Dendritic cell treated with granulocyte-macrophage colony-stimulating factor and Interleukin-4, amounts not matched to agents 40 ng/mL and 50 ng/mL, for 4 days (primary cell): ENCODE measurements around the gene ANXA2.
"Not testable (repeated sequence)": the region's sequence is repeated elsewhere in the genome, so short reads cannot be mapped to it uniquely, and the experiment has no call there.

ENCODE experiments used
- H3K27ac Mint-ChIP-seq: one replicate; pipeline ENCODE4 v1.8.0; 2022; ENCODE audit warnings: mild to moderate bottlenecking, mixed read lengths
- H3K27me3 Mint-ChIP-seq: one replicate; pipeline ENCODE4 v1.8.0; 2022; ENCODE audit warnings: mild to moderate bottlenecking, mixed read lengths
- H3K36me3 Mint-ChIP-seq: one replicate; pipeline ENCODE4 v1.8.0; 2022; ENCODE audit warnings: low read depth, mixed read lengths
- H3K4me1 Mint-ChIP-seq: one replicate; pipeline ENCODE4 v1.8.0; 2022; ENCODE audit warnings: low read depth, mixed read lengths
- H3K4me3 Mint-ChIP-seq: one replicate; pipeline ENCODE4 v1.8.0; 2022; ENCODE audit warnings: mild to moderate bottlenecking, moderate library complexity, mixed read lengths
- H3K9me3 Mint-ChIP-seq: one replicate; pipeline ENCODE4 v1.8.0; 2022; ENCODE audit warnings: mixed read lengths
- intact Hi-C: fragments of 100-400 bp; cut with micrococcal nuclease; formaldehyde crosslinking; loops from one replicate; pipeline ENCODE4 v1.15.0; 2022

The ANXA2 gene

DNA sequence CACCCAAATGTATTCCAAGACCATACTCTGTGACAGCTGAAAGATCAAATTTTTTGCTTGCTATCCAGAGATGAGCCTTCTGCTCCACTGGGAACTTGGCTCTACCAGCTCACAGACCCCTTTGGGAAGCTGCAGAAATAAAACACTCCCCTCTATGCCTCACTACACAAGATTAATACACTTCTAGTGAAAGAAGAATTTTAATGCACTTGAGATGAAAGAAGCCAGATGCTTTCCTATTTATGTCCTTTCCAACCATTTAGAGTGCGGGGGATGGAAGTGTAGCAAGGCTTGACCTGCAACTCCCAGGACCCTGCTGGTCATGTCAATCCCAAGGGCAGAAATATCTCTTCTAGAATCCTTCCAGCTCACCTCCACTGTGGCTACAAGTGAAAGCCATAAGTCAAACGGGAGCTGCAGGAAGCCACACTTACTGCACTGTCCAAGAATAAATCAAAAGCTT is 34.7 kb downstream of the ANXA2 start:
- Mint-ChIP-seq H3K36me3 (peaks cover 82% of the 10 kb centered on the region), H3K27ac (no peak overlapping the region), H3K4me3 (no peak overlapping the region), H3K9me3 (no peaks in the 10 kb centered on the region), H3K27me3 (no peaks in the 10 kb centered on the region), H3K4me1 (peaks cover 41% of the 10 kb centered on the region)
- intact Hi-C loops, result loop anchor here (5.0 kb wide), 2 partner anchors 34 to 84 kb away; partner anchors contain the start of gene ANXA2

DNA sequence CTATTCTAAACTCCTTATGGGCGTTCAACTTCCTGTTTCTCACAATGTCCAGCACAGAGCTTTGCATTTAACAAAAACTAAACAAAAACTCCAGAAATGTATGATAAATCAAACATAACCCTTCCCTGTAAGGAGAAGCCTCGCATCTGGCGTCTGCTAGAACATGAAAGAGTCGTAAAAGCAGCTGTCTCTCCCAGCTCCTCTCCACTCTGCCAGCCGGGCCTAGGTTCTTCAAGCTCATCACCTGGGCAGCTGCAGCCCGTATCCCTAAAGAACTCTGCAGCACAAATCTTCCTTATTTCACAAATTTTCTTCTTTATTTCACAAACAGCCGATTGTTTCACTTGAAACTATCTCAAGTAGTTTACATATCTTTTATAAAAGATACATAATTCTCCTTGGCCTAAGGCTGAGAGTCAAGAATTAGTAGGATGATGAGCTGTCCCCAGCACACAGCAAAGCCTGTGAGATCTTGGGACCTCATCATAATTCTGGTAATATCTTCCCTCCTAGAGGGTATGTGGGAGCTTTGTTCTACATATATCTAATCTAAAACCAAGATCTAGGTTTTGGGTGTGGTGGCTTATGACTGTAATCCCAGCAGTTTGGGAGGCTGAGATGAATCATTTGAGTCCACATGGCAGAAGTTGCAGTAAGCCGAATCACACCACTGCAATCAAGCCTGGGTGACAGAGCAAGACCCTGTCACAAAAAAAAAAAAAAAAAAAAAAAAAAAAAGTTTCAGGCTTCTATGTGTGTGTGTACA is 35.3 kb downstream of the ANXA2 start:
- Mint-ChIP-seq H3K9me3 (no peaks in the 10 kb centered on the region), H3K27ac (peak overlapping the region; percentile 63), H3K4me1 (peaks cover 41% of the 10 kb centered on the region), H3K36me3 (peaks cover 88% of the 10 kb centered on the region), H3K4me3 (no peak overlapping the region), H3K27me3 (no peaks in the 10 kb centered on the region)
- intact Hi-C loops, result loop anchor here (5.0 kb wide), 2 partner anchors 35 to 85 kb away; partner anchors contain the start of gene ANXA2

DNA sequence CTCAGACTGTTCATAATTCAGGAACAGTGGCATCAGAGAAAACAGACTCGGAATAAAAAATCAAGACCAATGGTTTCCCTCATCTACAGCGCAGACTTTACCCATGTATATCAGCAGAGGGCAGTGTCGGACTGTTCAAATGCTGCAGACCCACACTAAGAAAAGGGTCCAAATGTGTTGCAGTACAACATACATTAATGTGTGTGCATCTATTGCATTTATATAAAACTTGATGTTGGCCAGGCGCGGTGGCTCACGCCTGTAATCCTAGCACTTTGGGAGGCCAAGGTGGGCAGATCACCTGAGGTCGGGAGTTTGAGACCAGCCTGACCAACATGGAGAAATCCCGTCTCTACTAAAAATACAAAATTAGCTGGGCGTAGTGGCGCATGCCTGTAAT is 38.0 kb downstream of the ANXA2 start:
- H3K4me3 Mint-ChIP-seq, H3K9me3 Mint-ChIP-seq, H3K27me3 Mint-ChIP-seq, H3K27ac Mint-ChIP-seq: not testable (repeated sequence)
- Mint-ChIP-seq H3K4me1 (peaks cover 43% of the 10 kb centered on the region), H3K36me3 (peaks cover 100% of the 10 kb centered on the region)
- intact Hi-C loops, result loop anchor here (5.0 kb wide), 2 partner anchors 38 to 88 kb away; partner anchors contain the start of gene ANXA2

DNA sequence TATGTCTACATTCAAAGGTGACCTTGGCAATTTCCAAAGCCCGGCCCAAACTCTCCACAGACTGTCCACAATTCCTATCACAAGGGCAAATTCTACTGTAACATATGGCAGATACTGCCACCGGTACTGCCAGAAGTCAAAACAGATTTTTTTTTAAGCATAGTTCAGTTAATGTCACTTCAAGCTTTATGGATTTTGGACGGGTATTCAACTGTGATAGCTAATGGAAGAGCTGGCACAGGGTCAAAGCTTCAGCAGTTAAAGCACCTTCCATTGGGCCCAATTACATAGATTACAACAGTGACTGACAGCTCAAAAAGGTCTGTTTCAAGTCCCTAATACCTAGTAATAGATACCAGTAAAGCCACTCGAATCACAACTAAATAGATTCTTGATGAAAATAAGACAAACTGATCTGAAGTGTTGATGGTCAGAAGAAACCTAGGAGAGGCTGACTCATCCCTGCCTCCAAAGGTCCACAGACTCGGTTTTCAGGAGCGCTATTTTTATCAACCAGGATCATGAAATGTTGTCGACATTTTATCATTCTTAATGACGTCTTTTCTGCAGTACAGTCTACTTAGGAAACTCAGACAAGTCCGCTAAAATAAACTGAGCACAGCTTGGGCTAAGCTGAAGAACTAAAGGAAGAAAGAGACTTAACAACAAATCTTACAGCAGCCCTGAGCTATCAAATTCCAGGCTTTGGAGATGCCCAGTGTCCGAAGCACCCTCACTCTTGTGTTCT is 38.7 kb downstream of the ANXA2 start:
- intact Hi-C loops, result no loop called here
- no peaks in the 10 kb centered on the region for H3K9me3 Mint-ChIP-seq
- no peaks in the 10 kb centered on the region for H3K27me3 Mint-ChIP-seq
- peaks cover 100% of the 10 kb centered on the region for H3K36me3 Mint-ChIP-seq
- H3K27ac Mint-ChIP-seq, result no peak overlapping the region
- no peak overlapping the region for H3K4me3 Mint-ChIP-seq
- H3K4me1 Mint-ChIP-seq, result peaks cover 44% of the 10 kb centered on the region

DNA sequence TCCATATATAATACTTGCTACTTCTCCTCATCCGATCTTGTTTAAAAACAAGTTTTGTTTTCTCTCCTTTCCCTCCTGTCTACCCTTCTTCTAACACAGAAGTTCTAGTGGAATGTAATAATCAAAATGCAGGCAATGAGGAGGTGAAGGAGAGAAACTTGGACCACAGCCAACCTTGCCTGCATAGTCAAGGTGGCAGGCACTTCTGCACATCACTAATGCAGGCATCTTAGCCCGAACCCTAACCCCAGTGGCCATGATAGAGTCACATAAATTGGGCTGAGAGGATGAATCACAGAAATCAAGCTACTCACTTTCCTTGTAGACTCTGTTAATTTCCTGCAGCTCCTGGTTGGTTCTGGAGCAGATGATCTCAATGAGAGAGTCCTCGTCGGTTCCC is 41.0 kb downstream of the ANXA2 start:
- H3K27ac Mint-ChIP-seq, result no peak overlapping the region
- peaks cover 8% of the 10 kb centered on the region for H3K9me3 Mint-ChIP-seq
- intact Hi-C loops, result no loop called here
- H3K36me3 Mint-ChIP-seq, result peaks cover 100% of the 10 kb centered on the region
- H3K27me3 Mint-ChIP-seq, result no peaks in the 10 kb centered on the region
- peaks cover 35% of the 10 kb centered on the region for H3K4me1 Mint-ChIP-seq
- no peak overlapping the region for H3K4me3 Mint-ChIP-seq

DNA sequence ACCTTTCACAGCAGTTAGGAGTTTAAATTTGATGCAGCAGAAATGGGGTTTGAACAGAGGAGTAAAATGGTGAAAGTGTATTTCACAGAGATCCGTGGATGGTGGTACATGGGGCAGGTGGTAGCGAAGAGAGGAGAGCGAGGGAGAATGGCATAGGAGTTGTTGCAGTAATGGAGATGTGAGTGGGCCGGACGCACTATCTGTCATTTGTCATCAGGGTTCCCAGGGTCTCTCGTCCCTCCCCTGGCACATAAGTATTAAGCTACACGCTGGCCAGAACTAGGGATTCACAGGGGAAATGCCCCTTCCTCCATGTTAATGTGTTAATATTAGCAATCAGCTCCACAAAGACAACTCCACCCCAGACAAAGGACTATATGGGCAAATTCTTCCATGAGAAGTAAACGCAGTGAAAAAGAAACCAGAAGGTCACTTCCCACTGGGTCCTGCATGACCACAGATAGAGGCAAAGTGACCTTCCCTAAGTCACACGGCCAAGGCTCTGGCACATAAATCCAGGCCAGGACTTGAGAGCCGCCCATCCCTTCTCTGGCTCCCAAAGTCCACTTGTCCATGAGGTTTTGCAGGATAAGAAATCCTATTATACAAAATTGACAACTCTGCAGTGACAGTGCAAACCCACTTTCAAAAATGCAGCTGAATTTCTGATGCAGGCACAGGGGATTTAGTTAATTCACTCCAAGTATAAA is 42.5 kb downstream of the ANXA2 start:
- intact Hi-C loops, result no loop called here
- H3K36me3 Mint-ChIP-seq, result peaks cover 100% of the 10 kb centered on the region
- peaks cover 17% of the 10 kb centered on the region for H3K9me3 Mint-ChIP-seq
- peaks cover 28% of the 10 kb centered on the region for H3K4me1 Mint-ChIP-seq
- H3K27ac Mint-ChIP-seq, result no peak overlapping the region
- H3K4me3 Mint-ChIP-seq, result no peak overlapping the region
- H3K27me3 Mint-ChIP-seq, result no peaks in the 10 kb centered on the region

DNA sequence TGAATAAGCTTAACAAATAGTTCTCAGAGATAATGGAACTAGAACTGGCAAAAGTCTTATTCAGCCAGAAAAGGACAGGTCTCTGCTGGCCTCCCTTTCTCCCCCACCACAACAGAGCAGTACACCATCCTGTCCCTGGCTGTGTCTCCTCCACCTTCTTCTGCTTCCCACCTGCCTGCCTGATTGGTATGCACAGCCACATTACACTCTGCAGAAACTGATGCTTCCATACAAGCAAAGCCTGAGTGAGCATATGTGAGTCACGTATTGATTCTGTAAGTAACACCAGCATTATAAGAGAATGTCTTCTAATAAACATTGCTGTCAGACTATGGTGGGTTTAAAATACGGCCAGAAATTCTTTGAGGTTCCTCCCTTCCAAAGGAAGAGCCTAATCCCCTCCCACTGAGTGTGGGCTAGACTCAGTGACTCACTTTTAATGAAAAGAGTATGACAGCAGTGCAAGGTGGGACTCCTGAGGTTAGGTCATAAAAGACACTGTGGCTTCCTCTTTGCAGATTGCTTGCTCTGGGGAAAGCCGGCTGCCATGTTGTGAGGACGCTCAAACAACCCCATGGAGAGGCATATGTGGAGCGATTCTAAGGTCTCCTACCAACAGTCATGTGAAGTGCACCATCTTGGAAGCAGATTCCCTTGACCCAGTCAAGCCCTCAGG is 44.4 kb downstream of the ANXA2 start:
- H3K4me1 Mint-ChIP-seq, result peaks cover 26% of the 10 kb centered on the region
- no peaks in the 10 kb centered on the region for H3K27me3 Mint-ChIP-seq
- no peak overlapping the region for H3K27ac Mint-ChIP-seq
- intact Hi-C loops, result no loop called here
- H3K4me3 Mint-ChIP-seq, result no peak overlapping the region
- H3K36me3 Mint-ChIP-seq, result peaks cover 99% of the 10 kb centered on the region
- H3K9me3 Mint-ChIP-seq, result peaks cover 20% of the 10 kb centered on the region

DNA sequence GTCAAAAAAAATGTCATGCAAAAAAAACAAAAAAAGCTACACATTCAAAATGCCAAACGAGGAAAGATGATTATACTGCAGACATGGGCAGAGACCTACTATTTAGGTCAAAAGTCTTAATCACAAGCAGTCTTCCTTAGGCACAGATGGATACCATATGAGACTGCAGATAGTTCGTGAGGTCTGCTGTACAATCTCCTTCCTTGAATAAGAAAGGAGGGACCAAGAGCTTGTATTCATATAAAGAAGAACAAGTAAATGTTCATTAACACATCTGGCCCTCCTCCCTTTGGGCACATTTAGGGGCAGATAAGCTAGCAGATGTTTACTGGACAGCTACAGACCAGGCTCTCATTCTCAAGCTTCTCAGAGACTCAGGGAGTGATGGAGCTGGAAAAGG is 45.3 kb downstream of the ANXA2 start:
- H3K36me3 Mint-ChIP-seq, result peaks cover 99% of the 10 kb centered on the region
- no peaks in the 10 kb centered on the region for H3K27me3 Mint-ChIP-seq
- H3K27ac Mint-ChIP-seq, result peak overlapping the region; percentile 21
- H3K9me3 Mint-ChIP-seq, result peaks cover 20% of the 10 kb centered on the region
- intact Hi-C loops, result no loop called here
- peaks cover 26% of the 10 kb centered on the region for H3K4me1 Mint-ChIP-seq
- H3K4me3 Mint-ChIP-seq, result no peak overlapping the region

DNA sequence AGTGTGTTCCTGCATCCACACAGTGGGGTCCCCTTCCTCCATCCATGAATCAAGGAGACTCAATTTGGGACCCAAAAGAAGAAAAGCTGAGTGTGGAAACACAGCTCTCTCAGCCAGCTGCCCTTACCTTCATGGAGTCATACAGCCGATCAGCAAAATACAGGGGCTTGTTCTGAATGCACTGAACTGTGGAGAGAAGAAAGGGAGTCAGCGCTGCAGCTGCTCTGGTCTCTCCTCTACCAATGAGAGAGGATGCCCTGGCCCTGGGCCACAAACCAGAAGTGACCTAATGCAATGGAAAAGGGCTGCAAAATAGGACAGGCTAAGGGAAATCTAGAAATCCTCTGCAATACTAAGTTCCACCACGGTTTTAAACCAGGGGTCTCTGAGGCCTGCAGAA is 46.7 kb downstream of the ANXA2 start:
- Mint-ChIP-seq H3K36me3 (peaks cover 99% of the 10 kb centered on the region), H3K27me3 (no peaks in the 10 kb centered on the region), H3K27ac (no peak overlapping the region), H3K4me3 (no peak overlapping the region), H3K4me1 (peaks cover 26% of the 10 kb centered on the region), H3K9me3 (peaks cover 20% of the 10 kb centered on the region)
- intact Hi-C loops, result no loop called here

DNA sequence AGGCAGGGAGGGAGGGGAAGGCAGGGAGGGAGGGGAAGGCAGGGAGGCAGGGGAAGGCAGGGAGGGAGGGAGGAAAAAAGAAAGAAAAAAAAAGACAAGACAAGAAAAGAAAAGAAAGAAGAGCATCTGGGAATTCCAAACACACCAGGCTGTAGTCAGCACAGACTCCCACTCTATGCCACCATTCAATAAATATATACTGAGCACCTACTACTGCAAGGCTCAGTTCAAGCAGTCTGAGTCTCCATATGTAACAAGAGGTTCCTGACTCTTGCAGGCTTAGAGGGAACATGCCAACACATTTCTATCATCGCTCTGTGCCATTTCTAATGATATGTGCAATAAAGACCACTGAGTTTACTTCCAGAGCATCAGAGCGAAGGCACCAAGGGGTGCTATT is 47.7 kb downstream of the ANXA2 start:
- Mint-ChIP-seq H3K36me3 (peaks cover 98% of the 10 kb centered on the region), H3K27me3 (no peaks in the 10 kb centered on the region), H3K9me3 (peaks cover 20% of the 10 kb centered on the region), H3K4me3 (no peak overlapping the region), H3K4me1 (peaks cover 24% of the 10 kb centered on the region), H3K27ac (no peak overlapping the region)
- intact Hi-C loops, result no loop called here

DNA sequence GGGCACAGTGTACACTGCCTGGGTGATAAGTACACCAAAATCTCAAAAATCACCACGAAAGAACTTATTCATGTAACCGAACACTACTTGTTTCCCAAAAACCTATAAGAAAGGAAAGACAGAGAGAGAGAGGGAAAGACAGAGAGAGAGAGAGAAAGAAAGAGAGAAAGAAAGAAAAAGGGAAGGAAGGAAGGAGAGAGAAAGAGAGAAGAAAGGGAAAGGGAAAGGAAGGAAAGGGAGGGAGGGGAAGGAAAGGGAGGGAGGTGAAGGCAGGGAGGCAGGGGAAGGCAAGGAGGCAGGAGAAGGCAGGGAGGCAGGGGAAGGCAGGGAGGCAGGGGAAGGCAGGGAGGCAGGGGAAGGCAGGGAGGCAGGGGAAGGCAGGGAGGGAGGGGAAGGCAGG is 48.2 kb downstream of the ANXA2 start:
- Mint-ChIP-seq H3K9me3 (peaks cover 20% of the 10 kb centered on the region), H3K36me3 (peaks cover 93% of the 10 kb centered on the region), H3K27me3 (no peaks in the 10 kb centered on the region), H3K4me3 (no peak overlapping the region), H3K27ac (no peak overlapping the region), H3K4me1 (peaks cover 19% of the 10 kb centered on the region)
- intact Hi-C loops, result no loop called here

DNA sequence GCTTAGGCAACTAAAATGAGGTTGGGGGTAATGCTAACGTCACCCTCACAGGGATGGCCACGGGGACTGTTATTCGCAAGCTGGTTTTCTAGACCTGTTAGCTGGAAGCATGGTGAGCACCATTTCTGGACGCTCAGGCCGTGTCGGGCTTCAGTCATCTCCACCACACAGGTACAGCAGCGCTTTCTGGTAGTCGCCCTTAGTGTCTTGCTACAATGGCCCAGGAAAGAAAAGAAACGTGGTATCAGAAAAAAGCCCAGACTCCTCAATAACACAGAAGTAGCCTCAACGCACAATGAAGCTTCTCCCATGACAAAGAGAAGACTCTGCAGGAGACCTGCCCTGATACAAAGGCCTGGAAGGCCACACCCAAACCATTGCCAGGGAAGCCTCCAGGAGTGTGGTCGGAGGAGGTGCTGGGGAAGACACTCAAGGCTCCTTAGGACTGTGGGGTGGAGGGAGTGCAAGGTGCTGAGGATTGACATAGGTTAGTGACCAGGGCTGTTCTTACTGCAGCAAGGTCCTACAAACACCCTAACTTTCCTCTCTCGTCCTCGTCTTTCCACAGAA is 50.2 kb downstream of the ANXA2 start:
- Mint-ChIP-seq H3K27ac (peak overlapping the region; percentile 40), H3K36me3 (peaks cover 72% of the 10 kb centered on the region), H3K27me3 (no peaks in the 10 kb centered on the region), H3K4me3 (no peak overlapping the region), H3K4me1 (peaks cover 14% of the 10 kb centered on the region), H3K9me3 (peaks cover 20% of the 10 kb centered on the region)
- intact Hi-C loops, result no loop called here

DNA sequence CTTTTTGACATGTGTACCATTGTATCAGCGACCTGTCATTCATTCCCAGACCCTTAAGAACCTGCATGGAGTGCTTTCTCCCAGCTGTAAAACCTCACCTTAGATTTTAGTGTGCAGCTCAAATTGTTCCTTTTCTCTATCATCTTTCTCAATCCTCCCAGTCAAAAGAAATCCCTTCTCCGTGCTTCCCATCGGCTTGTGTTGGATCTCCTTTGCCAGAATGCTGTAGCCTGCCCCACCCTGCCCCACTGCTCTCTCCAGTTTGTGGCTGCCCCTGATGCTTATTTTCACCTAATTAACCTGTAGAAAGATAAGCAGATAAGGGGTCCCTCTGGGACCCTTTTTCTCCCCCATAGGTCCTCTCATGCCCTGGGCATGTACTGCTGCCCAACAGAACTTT is 51.1 kb downstream of the ANXA2 start:
- Mint-ChIP-seq H3K4me1 (peaks cover 8% of the 10 kb centered on the region), H3K27ac (no peak overlapping the region), H3K9me3 (peaks cover 11% of the 10 kb centered on the region), H3K4me3 (no peak overlapping the region), H3K36me3 (peaks cover 63% of the 10 kb centered on the region), H3K27me3 (no peaks in the 10 kb centered on the region)
- intact Hi-C loops, result no loop called here
